ENCODE data around the gene RALGPS1.

Gene RALGPS1

GRCh38 chr9:127245637-127246164 is 331.1 kb downstream of the RALGPS1 start:
- H3K27me3 Mint-ChIP-seq, result no peaks in the 10 kb centered on the region
- no peak overlapping the region for H3K27ac Mint-ChIP-seq (ENCODE audit: low read depth)
- ATAC-seq (replicated peaks; ENCODE audit: extremely low read depth, poor library complexity, severe bottlenecking), result no peak

GRCh38 chr9:127248241-127248640 is 333.7 kb downstream of the RALGPS1 start:
- DNase-seq (ENCODE audit: low spot score in 2 of 2) (no peak), ATAC-seq (replicated peaks; ENCODE audit: extremely low read depth, poor library complexity, severe bottlenecking) (no peak)
- no peak overlapping the region for H3K4me3 Mint-ChIP-seq
- peaks cover 13% of the 10 kb centered on the region for H3K4me1 Mint-ChIP-seq
- no peaks in the 10 kb centered on the region for H3K9me3 Mint-ChIP-seq
- no peak overlapping the region for H3K27ac Mint-ChIP-seq (ENCODE audit: low read depth)
- H3K36me3 Mint-ChIP-seq (ENCODE audit: insufficient read depth), result no peaks in the 10 kb centered on the region
- H3K27me3 Mint-ChIP-seq, result peaks cover 4% of the 10 kb centered on the region

More at GRCh38 chr9:127245637-127246164, 331.1 kb downstream of the RALGPS1 start:
- no peak for DNase-seq (ENCODE audit: low spot score in 2 of 2)
- no peaks in the 10 kb centered on the region for H3K36me3 Mint-ChIP-seq (ENCODE audit: insufficient read depth)
- H3K4me1 Mint-ChIP-seq, result peaks cover 13% of the 10 kb centered on the region
- H3K9me3 Mint-ChIP-seq, result no peaks in the 10 kb centered on the region
- peak overlapping the region; percentile 81 for H3K4me3 Mint-ChIP-seq

- no peak for ATAC-seq (replicated peaks; ENCODE audit: extremely low read depth, poor library complexity, severe bottlenecking)
- H3K36me3 Mint-ChIP-seq (ENCODE audit: insufficient read depth), result no peaks in the 10 kb centered on the region
- no peak for DNase-seq (ENCODE audit: low spot score in 2 of 2)
- no peaks in the 10 kb centered on the region for H3K9me3 Mint-ChIP-seq
- no peak overlapping the region for H3K4me3 Mint-ChIP-seq
- no peak overlapping the region for H3K27ac Mint-ChIP-seq (ENCODE audit: low read depth)
- peaks cover 20% of the 10 kb centered on the region for H3K27me3 Mint-ChIP-seq
- peaks cover 5% of the 10 kb centered on the region for H3K4me1 Mint-ChIP-seq
These were observed 335.3 kb downstream of the RALGPS1 start for GRCh38 chr9:127249877-127250276.

DNA sequence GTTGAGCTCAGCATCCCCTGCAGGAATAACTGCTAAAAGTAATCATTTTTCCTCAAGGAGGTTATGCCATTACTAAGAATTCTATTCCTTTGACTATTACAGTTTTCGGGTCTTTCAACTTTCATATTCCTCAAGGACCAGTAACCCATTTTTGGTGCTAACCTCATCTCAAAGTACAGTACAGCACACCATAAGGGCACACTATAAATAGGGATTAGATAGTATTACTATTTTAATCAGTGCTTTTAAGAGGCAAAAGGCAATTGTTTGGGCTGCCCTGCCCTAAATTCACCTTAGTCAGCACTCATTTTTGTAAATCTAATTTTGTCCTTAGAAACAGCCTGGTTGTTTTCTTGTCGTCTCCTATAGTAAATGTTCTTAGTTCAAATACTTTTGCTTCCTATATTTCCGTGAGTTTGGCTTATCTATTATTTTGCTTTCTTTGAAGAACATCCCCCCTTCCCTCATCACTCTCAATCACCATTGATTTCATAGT is 336.4 kb downstream of the RALGPS1 start:
- no peak overlapping the region for H3K4me3 Mint-ChIP-seq

GRCh38 chr9:127252410-127253318 is 338.1 kb downstream of the RALGPS1 start:
- DNase-seq (ENCODE audit: low spot score in 2 of 2) (no peak), ATAC-seq (replicated peaks; ENCODE audit: extremely low read depth, poor library complexity, severe bottlenecking) (no peak)
- no peaks in the 10 kb centered on the region for H3K9me3 Mint-ChIP-seq
- no peaks in the 10 kb centered on the region for H3K36me3 Mint-ChIP-seq (ENCODE audit: insufficient read depth)
- no peak overlapping the region for H3K4me3 Mint-ChIP-seq
- H3K27ac Mint-ChIP-seq (ENCODE audit: low read depth), result no peak overlapping the region
- H3K4me1 Mint-ChIP-seq, result no peaks in the 10 kb centered on the region
- peaks cover 22% of the 10 kb centered on the region for H3K27me3 Mint-ChIP-seq

More for the DNA sequence above, 336.4 kb downstream of the RALGPS1 start:
- Mint-ChIP-seq H3K36me3 (ENCODE audit: insufficient read depth) (no peaks in the 10 kb centered on the region), H3K27ac (ENCODE audit: low read depth) (no peak overlapping the region), H3K27me3 (peaks cover 22% of the 10 kb centered on the region), H3K4me1 (no peaks in the 10 kb centered on the region), H3K9me3 (no peaks in the 10 kb centered on the region)
- DNase-seq (ENCODE audit: low spot score in 2 of 2) (no peak), ATAC-seq (replicated peaks; ENCODE audit: extremely low read depth, poor library complexity, severe bottlenecking) (no peak)

DNA sequence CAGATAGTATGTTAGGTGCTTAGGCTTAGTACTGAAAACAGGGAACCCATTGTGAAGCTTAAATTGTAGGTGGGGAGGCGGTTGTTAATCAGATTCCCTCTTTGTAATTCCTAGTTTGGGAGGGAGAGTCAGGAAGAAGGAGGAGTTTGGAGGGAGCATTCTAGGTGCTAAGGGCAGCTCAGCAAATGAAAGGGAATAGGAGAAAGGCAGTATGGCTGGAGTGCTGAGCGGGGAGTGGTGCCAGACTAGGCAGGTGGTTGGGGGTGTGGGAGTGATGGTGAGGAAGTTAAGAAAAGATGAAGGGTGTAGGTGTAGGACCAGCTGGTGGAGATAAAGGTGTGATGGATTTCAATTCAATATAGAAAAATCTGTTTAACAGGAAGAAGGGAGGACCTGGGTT is 338.9 kb downstream of the RALGPS1 start:
- Mint-ChIP-seq H3K27me3 (peaks cover 22% of the 10 kb centered on the region), H3K4me1 (no peaks in the 10 kb centered on the region), H3K27ac (ENCODE audit: low read depth) (no peak overlapping the region), H3K9me3 (no peaks in the 10 kb centered on the region), H3K36me3 (ENCODE audit: insufficient read depth) (no peaks in the 10 kb centered on the region), H3K4me3 (no peak overlapping the region)
- DNase-seq (ENCODE audit: low spot score in 2 of 2) (no peak), ATAC-seq (replicated peaks; ENCODE audit: extremely low read depth, poor library complexity, severe bottlenecking) (no peak)

DNA sequence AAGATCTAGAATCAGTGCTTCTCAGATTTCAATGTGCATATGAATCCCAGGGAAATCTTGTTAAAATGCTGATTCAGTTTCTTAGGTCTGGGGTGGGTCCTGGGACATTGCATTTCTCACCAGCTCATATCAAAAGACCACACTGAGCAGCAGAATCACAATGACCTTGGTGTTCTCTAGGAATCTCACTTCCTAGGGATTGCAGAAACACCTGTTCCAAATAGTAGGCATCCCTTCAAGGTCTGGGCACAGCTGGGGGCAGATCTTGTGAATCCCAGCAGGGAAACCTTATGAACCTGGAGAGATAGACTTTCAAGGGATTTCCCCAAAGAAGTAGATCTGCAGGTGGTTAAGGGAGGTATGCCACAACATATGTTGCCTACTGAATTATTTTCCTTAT is 341.1 kb downstream of the RALGPS1 start:
- H3K27me3 Mint-ChIP-seq, result peaks cover 22% of the 10 kb centered on the region
- H3K4me1 Mint-ChIP-seq, result no peaks in the 10 kb centered on the region
- no peak overlapping the region for H3K4me3 Mint-ChIP-seq
- no peak overlapping the region for H3K27ac Mint-ChIP-seq (ENCODE audit: low read depth)
- no peak for DNase-seq (ENCODE audit: low spot score in 2 of 2)
- ATAC-seq (replicated peaks; ENCODE audit: extremely low read depth, poor library complexity, severe bottlenecking), result no peak
- no peaks in the 10 kb centered on the region for H3K9me3 Mint-ChIP-seq
- H3K36me3 Mint-ChIP-seq (ENCODE audit: insufficient read depth), result no peaks in the 10 kb centered on the region

- no peak overlapping the region for H3K27ac Mint-ChIP-seq (ENCODE audit: low read depth)
- H3K9me3 Mint-ChIP-seq, result no peaks in the 10 kb centered on the region
- H3K27me3 Mint-ChIP-seq, result peaks cover 22% of the 10 kb centered on the region
- H3K36me3 Mint-ChIP-seq (ENCODE audit: insufficient read depth), result no peaks in the 10 kb centered on the region
- DNase-seq (ENCODE audit: low spot score in 2 of 2), result no peak
- H3K4me3 Mint-ChIP-seq, result no peak overlapping the region
- no peak for ATAC-seq (replicated peaks; ENCODE audit: extremely low read depth, poor library complexity, severe bottlenecking)
- no peaks in the 10 kb centered on the region for H3K4me1 Mint-ChIP-seq
These were observed 341.7 kb downstream of the RALGPS1 start for GRCh38 chr9:127256324-127256723.

GRCh38 chr9:127258606-127259471 is 344.3 kb downstream of the RALGPS1 start:
- no peaks in the 10 kb centered on the region for H3K4me1 Mint-ChIP-seq
- ATAC-seq (replicated peaks; ENCODE audit: extremely low read depth, poor library complexity, severe bottlenecking) (no peak), DNase-seq (ENCODE audit: low spot score in 2 of 2) (no peak)
- no peaks in the 10 kb centered on the region for H3K9me3 Mint-ChIP-seq
- H3K27ac Mint-ChIP-seq (ENCODE audit: low read depth), result no peak overlapping the region
- no peak overlapping the region for H3K4me3 Mint-ChIP-seq
- H3K36me3 Mint-ChIP-seq (ENCODE audit: insufficient read depth), result no peaks in the 10 kb centered on the region
- peaks cover 12% of the 10 kb centered on the region for H3K27me3 Mint-ChIP-seq

DNA sequence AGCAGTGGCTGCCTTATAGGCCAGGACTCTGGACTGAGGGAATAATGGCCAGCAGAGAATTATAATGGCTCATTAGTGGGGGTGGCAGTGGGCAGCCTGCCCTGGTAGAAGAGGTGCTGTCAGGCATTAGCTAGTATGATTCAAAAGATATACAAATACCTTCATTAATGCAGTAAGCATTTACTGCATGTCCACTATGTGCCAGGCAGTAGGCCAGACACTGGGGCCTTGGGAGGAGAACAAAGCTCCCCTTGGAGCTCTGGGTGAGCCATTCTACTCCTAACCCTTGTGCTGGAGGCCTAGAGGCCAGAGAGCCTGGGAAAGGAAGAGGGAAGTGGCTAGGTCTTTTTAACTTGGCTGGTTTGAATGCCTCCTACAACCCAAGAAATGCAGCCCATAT is 348.0 kb downstream of the RALGPS1 start:
- ATAC-seq (replicated peaks; ENCODE audit: extremely low read depth, poor library complexity, severe bottlenecking) (no peak), DNase-seq (ENCODE audit: low spot score in 2 of 2) (no peak)
- Mint-ChIP-seq H3K9me3 (no peaks in the 10 kb centered on the region), H3K36me3 (ENCODE audit: insufficient read depth) (no peaks in the 10 kb centered on the region), H3K27ac (ENCODE audit: low read depth) (no peak overlapping the region), H3K4me1 (no peaks in the 10 kb centered on the region), H3K4me3 (no peak overlapping the region), H3K27me3 (no peaks in the 10 kb centered on the region)

- H3K27ac Mint-ChIP-seq (ENCODE audit: low read depth), result no peak overlapping the region
- no peak overlapping the region for H3K4me3 Mint-ChIP-seq
- H3K27me3 Mint-ChIP-seq, result no peaks in the 10 kb centered on the region
- no peaks in the 10 kb centered on the region for H3K4me1 Mint-ChIP-seq
- DNase-seq (ENCODE audit: low spot score in 2 of 2), result no peak
- H3K36me3 Mint-ChIP-seq (ENCODE audit: insufficient read depth), result no peaks in the 10 kb centered on the region
- no peaks in the 10 kb centered on the region for H3K9me3 Mint-ChIP-seq
- ATAC-seq (replicated peaks; ENCODE audit: extremely low read depth, poor library complexity, severe bottlenecking), result no peak
These were observed 348.7 kb downstream of the RALGPS1 start for GRCh38 chr9:127263237-127263636.

GRCh38 chr9:127263664-127264063 is 349.1 kb downstream of the RALGPS1 start:
- H3K4me1 Mint-ChIP-seq, result no peaks in the 10 kb centered on the region
- H3K9me3 Mint-ChIP-seq, result no peaks in the 10 kb centered on the region
- DNase-seq (ENCODE audit: low spot score in 2 of 2), result no peak
- no peaks in the 10 kb centered on the region for H3K36me3 Mint-ChIP-seq (ENCODE audit: insufficient read depth)
- no peak for ATAC-seq (replicated peaks; ENCODE audit: extremely low read depth, poor library complexity, severe bottlenecking)
- no peaks in the 10 kb centered on the region for H3K27me3 Mint-ChIP-seq
- H3K27ac Mint-ChIP-seq (ENCODE audit: low read depth), result no peak overlapping the region
- no peak overlapping the region for H3K4me3 Mint-ChIP-seq

Data from central memory CD8-positive, alpha-beta T cell (primary cell).